Stimulated activated CD4-positive, alpha-beta T cell treated with anti-CD3 and anti-CD28 coated beads, Interleukin-1b, Interleukin-23, amount 100 ng/mL, for 24 hours (primary cell): ENCODE measurements around the gene APOC3.

ENCODE experiments used
- DNase-seq, 4 experiments: peaks; one replicate each; pipeline ENCODE4 v3.0.0-alpha.2; 2020; ENCODE audit warnings: low read depth in 4 of 4, low spot score in 1 of 4

APOC3 gene

GRCh38 chr11:116804001-116804400, 25.7 kb upstream of the APOC3 start:
- DNase-seq, result no peak

DNA sequence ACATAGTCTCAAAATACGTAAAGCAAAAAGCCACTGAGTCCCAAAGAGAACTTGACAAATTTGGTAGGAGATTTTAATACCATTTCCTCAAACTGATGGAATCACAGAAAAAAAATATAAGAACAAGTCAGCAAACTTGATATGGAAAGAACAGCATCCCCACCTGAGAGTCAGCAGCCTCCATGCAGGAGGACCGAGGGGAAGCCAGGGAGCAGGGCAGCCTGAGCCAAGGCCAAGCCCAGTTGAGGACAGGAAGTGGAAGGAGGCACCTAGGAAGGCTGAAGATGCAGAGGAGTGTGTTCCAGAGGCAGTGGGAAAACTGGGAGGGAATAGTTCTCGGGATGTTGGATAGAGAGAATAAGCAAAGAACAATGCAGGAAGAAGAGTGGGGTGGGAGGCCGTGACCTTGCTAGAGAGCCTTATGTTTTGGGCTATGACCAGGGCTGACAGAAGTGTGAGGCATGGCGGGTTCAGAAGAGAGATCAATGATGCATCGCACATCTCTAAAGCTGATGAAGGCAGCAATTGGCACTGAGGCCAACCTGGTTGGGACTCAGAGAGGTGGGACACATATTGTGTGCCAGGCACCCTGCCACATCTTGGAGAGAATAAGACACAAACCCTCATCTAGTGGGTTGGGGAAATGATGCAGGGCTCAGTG, 22.0 kb upstream of the APOC3 start:
- no peak for DNase-seq

DNA sequence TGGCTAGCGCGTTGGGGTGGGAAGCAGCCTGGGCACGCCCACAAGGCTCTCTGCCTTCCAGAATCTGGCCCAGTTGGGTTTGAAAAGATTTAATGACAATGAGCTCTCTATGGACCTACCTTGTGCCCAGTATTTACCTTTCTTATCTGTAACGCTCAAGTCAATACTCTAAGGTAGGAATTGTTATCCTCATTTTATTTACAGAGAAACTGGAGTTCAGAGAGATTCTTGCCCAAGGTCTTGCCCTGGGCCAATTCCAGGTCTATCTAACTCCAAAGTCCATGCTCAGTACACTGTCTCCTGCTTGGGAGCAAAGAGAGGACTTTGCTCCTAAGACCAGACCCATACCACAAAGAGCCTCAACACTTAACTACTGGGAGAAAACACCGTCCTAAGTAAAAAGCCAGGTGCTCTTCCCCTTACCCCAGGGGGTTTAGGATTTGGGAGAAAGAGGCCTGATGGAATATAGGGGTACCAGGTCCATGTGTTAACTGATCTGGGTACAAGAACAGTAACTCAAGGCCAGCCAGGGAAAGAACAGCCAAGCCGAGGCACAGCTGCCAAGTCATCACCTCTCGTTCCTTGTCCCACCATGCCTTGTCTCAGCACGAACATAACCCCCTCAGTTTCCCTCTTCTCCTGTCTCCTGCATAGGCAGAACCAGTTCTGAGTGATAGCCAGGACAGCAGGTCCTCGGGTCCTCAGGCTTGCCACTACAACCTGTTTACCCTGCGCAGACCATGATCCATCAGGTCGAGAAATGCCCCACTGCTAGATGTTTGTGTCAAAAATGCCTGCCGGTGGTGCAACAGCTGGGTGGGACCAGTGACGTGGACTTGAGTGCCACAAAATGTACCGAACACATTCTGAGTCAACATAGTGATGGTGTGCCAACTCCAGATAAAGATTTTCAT, 21.2 kb upstream of the APOC3 start:
- no peak for DNase-seq

DNA sequence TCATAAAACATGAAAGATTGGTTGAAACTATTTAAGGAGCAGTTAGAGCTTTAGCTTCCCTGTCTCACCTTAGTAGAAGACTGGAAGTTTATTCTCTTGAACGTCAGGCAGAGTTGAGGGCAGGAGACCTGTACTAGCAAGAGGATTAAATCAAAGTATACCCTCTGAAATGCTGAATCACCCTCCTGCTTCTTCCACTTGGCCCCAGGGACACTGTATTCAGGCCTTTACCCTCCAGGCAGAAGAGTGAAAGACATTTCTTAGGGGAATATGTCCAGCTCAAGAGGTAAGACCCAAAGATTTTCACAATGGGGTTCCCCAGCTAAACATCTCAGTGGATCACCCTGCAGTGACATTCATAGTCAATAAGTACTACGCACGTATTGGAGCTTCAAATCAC, 18.5 kb upstream of the APOC3 start:
- no peak for DNase-seq

DNA sequence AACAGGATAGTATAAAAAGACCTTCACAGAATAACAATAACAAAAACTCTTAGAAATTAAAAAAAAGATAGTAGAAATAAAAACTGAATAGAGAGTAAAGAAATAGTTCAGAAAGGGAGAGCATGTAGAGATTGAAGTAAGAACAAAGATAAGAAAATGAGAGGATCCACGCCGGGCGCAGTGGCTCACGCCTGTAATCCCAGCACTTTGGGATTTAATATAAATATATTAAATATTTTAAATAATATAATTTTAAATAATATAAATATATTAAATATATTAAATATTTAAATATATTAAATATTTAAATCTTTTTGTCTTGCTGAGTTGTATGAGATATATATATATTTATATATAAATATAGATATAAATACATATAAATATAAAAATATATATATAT, 17.6 kb upstream of the APOC3 start:
- DNase-seq, result no peak

GRCh38 chr11:116813170-116813569, 16.5 kb upstream of the APOC3 start:
- DNase-seq, result no peak

- DNase-seq, result no peak
Measured at GRCh38 chr11:116813781-116814471, 15.8 kb upstream of the APOC3 start.

GRCh38 chr11:116814502-116814901, 15.2 kb upstream of the APOC3 start:
- DNase-seq, result no peak

DNA sequence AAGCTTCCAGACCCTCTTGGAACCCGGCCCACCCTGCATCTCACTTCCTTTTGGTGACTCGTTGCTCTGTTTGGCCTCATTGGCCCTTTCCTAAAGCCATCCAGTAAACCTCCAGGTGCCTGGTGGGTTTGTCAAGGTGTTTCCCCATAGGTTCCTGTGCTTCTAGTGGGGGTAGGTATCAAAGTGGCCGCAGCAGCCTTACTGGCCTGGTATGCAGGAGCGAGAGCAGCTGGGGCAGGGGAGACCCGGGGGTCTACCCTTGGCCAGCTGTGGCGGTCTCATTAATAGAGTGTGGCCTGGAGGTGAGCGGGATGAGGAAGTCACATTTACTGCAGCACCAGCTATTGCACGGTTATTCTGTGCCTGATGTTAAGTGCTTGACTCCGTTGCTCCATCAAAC, 10.7 kb upstream of the APOC3 start:
- no peak for DNase-seq

DNA sequence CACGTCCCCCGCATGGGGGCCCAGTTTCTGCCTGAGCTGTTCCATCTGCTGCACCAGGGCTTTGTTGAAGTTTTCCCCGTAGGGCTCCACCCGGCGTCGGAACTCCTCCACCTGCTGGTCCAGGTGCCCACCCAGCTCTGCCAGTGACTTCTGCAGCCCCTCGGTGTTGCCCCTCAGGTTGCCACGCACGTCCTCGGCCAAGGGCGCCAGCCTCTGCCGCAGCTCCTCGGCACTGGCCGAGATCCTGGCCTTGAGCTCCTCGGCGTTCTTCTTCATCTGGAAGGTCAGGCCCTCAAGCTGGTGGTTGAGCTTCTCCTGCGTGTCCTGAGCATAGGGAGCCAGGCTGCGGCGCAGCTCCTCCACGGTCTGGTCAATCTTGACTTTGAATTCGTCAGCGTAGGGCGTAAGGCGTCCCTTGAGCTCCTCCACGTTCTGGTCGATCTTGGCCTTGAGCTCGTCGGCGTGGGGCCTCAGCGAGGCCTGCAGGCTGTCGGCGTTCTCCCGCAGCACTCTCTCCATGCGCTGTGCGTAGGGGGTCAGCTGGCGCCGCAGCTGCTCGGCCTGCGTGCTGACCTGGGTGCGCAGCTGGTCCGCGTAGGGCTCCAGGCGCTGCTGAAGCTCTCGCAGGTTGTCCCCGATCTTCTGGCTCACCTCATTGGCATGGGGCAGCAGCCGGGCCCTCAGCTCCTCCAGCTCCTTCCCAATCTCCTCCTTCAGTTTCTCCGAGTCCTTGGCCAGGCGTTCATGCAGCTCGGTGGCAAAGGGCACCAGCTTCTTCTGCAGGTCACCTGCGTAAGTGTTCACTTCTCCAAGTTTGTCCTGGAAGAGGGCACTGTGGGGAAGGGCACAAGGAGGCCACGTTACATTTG, 8.4 kb upstream of the APOC3 start:
- DNase-seq, result no peak

DNA sequence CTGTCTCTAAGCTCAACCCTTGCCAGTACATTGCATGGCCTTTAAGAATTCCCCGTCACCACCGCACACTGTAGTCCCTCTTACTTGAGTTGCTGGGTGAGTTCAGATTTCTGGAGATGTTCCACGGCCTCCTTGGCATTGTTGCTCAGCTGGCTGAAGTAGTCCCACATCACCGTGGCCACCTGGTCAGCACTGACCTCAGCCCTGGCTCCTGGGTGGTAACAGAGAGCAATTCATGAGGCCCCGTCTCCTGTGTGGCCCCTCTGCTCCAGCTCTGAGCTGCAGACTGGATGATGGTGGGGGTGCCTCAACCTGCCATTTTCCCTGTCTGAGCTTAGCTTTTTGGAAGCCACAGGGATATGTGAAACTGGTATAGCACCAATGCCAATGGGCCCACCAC, 7.1 kb upstream of the APOC3 start:
- DNase-seq, result no peak

GRCh38 chr11:116823031-116823843, 6.5 kb upstream of the APOC3 start, which contains the start of gene APOA4:
TSS of gene APOA4 (minus strand) at chr11:116823304. CDS start at chr11:116823191, 113 bp downstream.
- DNase-seq, result no peak

GRCh38 chr11:116825434-116825833, 4.3 kb upstream of the APOC3 start:
- no peak for DNase-seq

DNA sequence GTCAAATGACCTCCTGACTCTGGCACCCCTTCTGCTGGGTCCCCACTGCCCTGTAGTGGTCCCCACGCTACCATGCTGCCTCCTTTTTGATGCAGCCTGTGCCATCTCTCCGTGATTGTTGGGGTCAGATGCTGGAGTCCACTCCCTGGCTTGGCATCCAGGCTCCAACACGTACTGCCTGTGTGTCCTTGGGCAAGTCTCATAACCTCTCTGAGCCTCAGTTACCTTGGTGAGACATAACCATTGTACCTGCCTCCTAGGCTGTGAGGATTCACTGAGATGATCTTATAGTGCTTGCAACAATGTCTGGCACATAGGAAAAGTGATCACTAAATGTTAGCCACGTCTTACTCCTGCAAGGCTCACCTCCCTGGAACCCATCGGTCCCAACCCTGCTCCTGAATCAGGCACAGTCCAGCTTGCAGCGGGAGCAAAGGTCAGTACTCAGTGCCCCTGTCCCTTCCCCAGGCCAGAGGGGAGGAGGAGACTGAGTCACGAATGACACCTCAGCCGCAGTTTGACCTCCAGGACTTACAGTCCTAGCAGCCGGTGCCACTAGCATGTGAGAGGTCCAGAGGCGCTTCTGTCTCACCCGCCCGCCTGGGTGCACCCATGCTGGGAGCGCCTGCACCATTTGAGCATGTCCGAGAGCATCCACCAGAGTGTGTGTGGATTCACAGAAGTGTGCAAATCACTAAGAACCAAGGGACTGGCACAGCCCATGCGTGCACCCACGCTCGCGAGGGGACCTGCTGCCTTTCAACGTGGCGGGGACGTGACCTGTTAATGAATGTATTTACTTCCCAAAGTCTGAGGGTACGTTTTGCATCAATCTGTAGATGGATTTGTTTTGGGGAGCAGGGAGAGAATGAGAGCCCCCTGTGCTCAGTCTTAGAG, 3.6 kb upstream of the APOC3 start:
- DNase-seq, result no peak

GRCh38 chr11:116826751-116827431, 2.8 kb upstream of the APOC3 start:
- no peak for DNase-seq

- no peak for DNase-seq
Measured at GRCh38 chr11:116827461-116827860, 2.2 kb upstream of the APOC3 start.

DNA sequence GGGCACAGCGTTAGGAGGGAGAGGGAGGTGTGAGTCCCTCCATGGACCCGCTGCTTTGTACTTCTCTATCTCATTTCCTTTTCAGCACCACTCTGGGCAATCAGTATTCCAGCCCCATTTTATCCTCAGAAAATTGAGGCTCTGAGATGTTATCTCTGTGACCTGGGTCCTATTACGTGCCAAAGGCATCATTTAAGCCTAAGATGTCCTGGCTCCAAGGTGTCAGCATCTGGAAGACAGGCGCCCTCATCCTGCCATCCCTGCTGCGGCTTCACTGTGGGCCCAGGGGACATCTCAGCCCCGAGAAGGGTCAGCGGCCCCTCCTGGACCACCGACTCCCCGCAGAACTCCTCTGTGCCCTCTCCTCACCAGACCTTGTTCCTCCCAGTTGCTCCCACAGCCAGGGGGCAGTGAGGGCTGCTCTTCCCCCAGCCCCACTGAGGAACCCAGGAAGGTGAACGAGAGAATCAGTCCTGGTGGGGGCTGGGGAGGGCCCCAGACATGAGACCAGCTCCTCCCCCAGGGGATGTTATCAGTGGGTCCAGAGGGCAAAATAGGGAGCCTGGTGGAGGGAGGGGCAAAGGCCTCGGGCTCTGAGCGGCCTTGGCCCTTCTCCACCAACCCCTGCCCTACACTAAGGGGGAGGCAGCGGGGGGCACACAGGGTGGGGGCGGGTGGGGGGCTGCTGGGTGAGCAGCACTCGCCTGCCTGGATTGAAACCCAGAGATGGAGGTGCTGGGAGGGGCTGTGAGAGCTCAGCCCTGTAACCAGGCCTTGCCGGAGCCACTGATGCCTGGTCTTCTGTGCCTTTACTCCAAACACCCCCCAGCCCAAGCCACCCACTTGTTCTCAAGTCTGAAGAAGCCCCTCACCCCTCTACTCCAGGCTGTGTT, 829 bp upstream of the APOC3 start:
- DNase-seq, result no peak
